ENCODE results near the gene NAV2.

Gene NAV2

GRCh38 chr11:19931771-19932369, 219.2 kb downstream of the NAV2 start:
- H3K4me1 Mint-ChIP-seq = no peaks in the 10 kb centered on the region
- no peak for DNase-seq (ENCODE audit: low spot score in 2 of 2)
- ATAC-seq = no peak
- H3K9me3 Mint-ChIP-seq = no peaks in the 10 kb centered on the region
- H3K27ac Mint-ChIP-seq = no peak overlapping the region
- H3K36me3 Mint-ChIP-seq = no peaks in the 10 kb centered on the region
- H3K4me3 Mint-ChIP-seq = no peak overlapping the region

- no peaks in the 10 kb centered on the region for H3K4me1 Mint-ChIP-seq
- H3K36me3 Mint-ChIP-seq = no peaks in the 10 kb centered on the region
- no peak overlapping the region for H3K4me3 Mint-ChIP-seq
- H3K9me3 Mint-ChIP-seq = no peaks in the 10 kb centered on the region
- ATAC-seq (no peak), DNase-seq (ENCODE audit: low spot score in 2 of 2) (no peak)
- H3K27ac Mint-ChIP-seq = no peak overlapping the region
These were observed 220.6 kb downstream of the NAV2 start for GRCh38 chr11:19933132-19933735.

- H3K36me3 Mint-ChIP-seq = no peaks in the 10 kb centered on the region
- H3K4me1 Mint-ChIP-seq = no peaks in the 10 kb centered on the region
- H3K9me3 Mint-ChIP-seq = no peaks in the 10 kb centered on the region
- ATAC-seq (no peak), DNase-seq (ENCODE audit: low spot score in 2 of 2) (no peak)
- H3K27ac Mint-ChIP-seq = no peak overlapping the region
- no peak overlapping the region for H3K4me3 Mint-ChIP-seq
These were observed 221.3 kb downstream of the NAV2 start for GRCh38 chr11:19933801-19934488.

GRCh38 chr11:19934828-19935259, 222.2 kb downstream of the NAV2 start:
- no peak for DNase-seq (ENCODE audit: low spot score in 2 of 2)

GRCh38 chr11:19935507-19935906, 222.9 kb downstream of the NAV2 start:
- no peak overlapping the region for H3K27ac Mint-ChIP-seq
- H3K4me3 Mint-ChIP-seq = no peak overlapping the region
- H3K4me1 Mint-ChIP-seq = no peaks in the 10 kb centered on the region
- no peaks in the 10 kb centered on the region for H3K36me3 Mint-ChIP-seq
- no peak for ATAC-seq
- no peak for DNase-seq (ENCODE audit: low spot score in 2 of 2)
- no peaks in the 10 kb centered on the region for H3K9me3 Mint-ChIP-seq

More at GRCh38 chr11:19934828-19935259, 222.2 kb downstream of the NAV2 start:
- ATAC-seq = peak; percentile 35
- no peaks in the 10 kb centered on the region for H3K9me3 Mint-ChIP-seq
- H3K4me1 Mint-ChIP-seq = no peaks in the 10 kb centered on the region
- no peak overlapping the region for H3K4me3 Mint-ChIP-seq
- no peak overlapping the region for H3K27ac Mint-ChIP-seq
- no peaks in the 10 kb centered on the region for H3K36me3 Mint-ChIP-seq

- DNase-seq (ENCODE audit: low spot score in 2 of 2) (no peak), ATAC-seq (no peak)
- no peaks in the 10 kb centered on the region for H3K4me1 Mint-ChIP-seq
- no peaks in the 10 kb centered on the region for H3K36me3 Mint-ChIP-seq
- no peaks in the 10 kb centered on the region for H3K9me3 Mint-ChIP-seq
- H3K27ac Mint-ChIP-seq = no peak overlapping the region
- no peak overlapping the region for H3K4me3 Mint-ChIP-seq
These were observed 223.8 kb downstream of the NAV2 start for GRCh38 chr11:19936461-19936860.

GRCh38 chr11:19938169-19938856, 225.7 kb downstream of the NAV2 start:
- Mint-ChIP-seq H3K4me3 (no peak overlapping the region), H3K27ac (no peak overlapping the region), H3K9me3 (no peaks in the 10 kb centered on the region), H3K36me3 (no peaks in the 10 kb centered on the region), H3K4me1 (no peaks in the 10 kb centered on the region)
- DNase-seq (ENCODE audit: low spot score in 2 of 2) (peak; percentile 18 to 63), ATAC-seq (peak; percentile 59)

- H3K4me1 Mint-ChIP-seq = no peaks in the 10 kb centered on the region
- no peak overlapping the region for H3K27ac Mint-ChIP-seq
- DNase-seq (ENCODE audit: low spot score in 2 of 2) (no peak), ATAC-seq (no peak)
- no peaks in the 10 kb centered on the region for H3K36me3 Mint-ChIP-seq
- no peaks in the 10 kb centered on the region for H3K9me3 Mint-ChIP-seq
- H3K4me3 Mint-ChIP-seq = no peak overlapping the region
These were observed 226.2 kb downstream of the NAV2 start for GRCh38 chr11:19938866-19939265.

GRCh38 chr11:19939415-19939929, 226.8 kb downstream of the NAV2 start:
- Mint-ChIP-seq H3K27ac (no peak overlapping the region), H3K4me3 (no peak overlapping the region), H3K9me3 (no peaks in the 10 kb centered on the region), H3K36me3 (no peaks in the 10 kb centered on the region), H3K4me1 (no peaks in the 10 kb centered on the region)
- ATAC-seq = no peak
- DNase-seq (ENCODE audit: low spot score in 2 of 2) = no peak

- H3K4me3 Mint-ChIP-seq = no peak overlapping the region
- no peaks in the 10 kb centered on the region for H3K36me3 Mint-ChIP-seq
- H3K4me1 Mint-ChIP-seq = no peaks in the 10 kb centered on the region
- no peak overlapping the region for H3K27ac Mint-ChIP-seq
- ATAC-seq (no peak), DNase-seq (ENCODE audit: low spot score in 2 of 2) (no peak)
- H3K9me3 Mint-ChIP-seq = no peaks in the 10 kb centered on the region
These were observed 228.2 kb downstream of the NAV2 start for GRCh38 chr11:19940831-19941230.

- no peak overlapping the region for H3K27ac Mint-ChIP-seq
- ATAC-seq (no peak), DNase-seq (ENCODE audit: low spot score in 2 of 2) (no peak)
- H3K36me3 Mint-ChIP-seq = no peaks in the 10 kb centered on the region
- H3K9me3 Mint-ChIP-seq = no peaks in the 10 kb centered on the region
- H3K4me1 Mint-ChIP-seq = peaks cover 4% of the 10 kb centered on the region
- no peak overlapping the region for H3K4me3 Mint-ChIP-seq
These were observed 234.0 kb downstream of the NAV2 start for GRCh38 chr11:19946681-19947080.

- DNase-seq (ENCODE audit: low spot score in 2 of 2) (no peak), ATAC-seq (no peak)
- Mint-ChIP-seq H3K9me3 (no peaks in the 10 kb centered on the region), H3K27ac (no peak overlapping the region), H3K36me3 (no peaks in the 10 kb centered on the region), H3K4me3 (no peak overlapping the region), H3K4me1 (peaks cover 8% of the 10 kb centered on the region)
These were observed 235.0 kb downstream of the NAV2 start for GRCh38 chr11:19947537-19948114.

GRCh38 chr11:19949606-19950005, 237.0 kb downstream of the NAV2 start:
- H3K27ac Mint-ChIP-seq = no peak overlapping the region
- H3K4me3 Mint-ChIP-seq = no peak overlapping the region
- H3K4me1 Mint-ChIP-seq = peaks cover 8% of the 10 kb centered on the region
- no peaks in the 10 kb centered on the region for H3K36me3 Mint-ChIP-seq
- ATAC-seq = no peak
- H3K9me3 Mint-ChIP-seq = no peaks in the 10 kb centered on the region
- DNase-seq (ENCODE audit: low spot score in 2 of 2) = no peak

GRCh38 chr11:19951558-19952115, 239.0 kb downstream of the NAV2 start:
- Mint-ChIP-seq H3K36me3 (no peaks in the 10 kb centered on the region), H3K4me1 (peaks cover 8% of the 10 kb centered on the region), H3K27ac (no peak overlapping the region), H3K4me3 (peak overlapping the region; percentile 31), H3K9me3 (no peaks in the 10 kb centered on the region)
- DNase-seq (ENCODE audit: low spot score in 2 of 2) (no peak), ATAC-seq (peak; percentile 38)

- H3K4me1 Mint-ChIP-seq = peaks cover 8% of the 10 kb centered on the region
- peak overlapping the region; percentile 31 for H3K4me3 Mint-ChIP-seq
- no peaks in the 10 kb centered on the region for H3K36me3 Mint-ChIP-seq
- no peaks in the 10 kb centered on the region for H3K9me3 Mint-ChIP-seq
- DNase-seq (ENCODE audit: low spot score in 2 of 2) (no peak), ATAC-seq (no peak)
- no peak overlapping the region for H3K27ac Mint-ChIP-seq
These were observed 239.5 kb downstream of the NAV2 start for GRCh38 chr11:19952116-19952605.
